ENCODE measurements around the gene HCFC1R1. TPM values are rescaled to one million over a fixed set of nuclear protein-coding genes. Genes with fewer than 3 reads are reported as not detected.

The HCFC1R1 gene
- total RNA-seq, 1 experiment from 2014 or later = 61.3 TPM

DNA sequence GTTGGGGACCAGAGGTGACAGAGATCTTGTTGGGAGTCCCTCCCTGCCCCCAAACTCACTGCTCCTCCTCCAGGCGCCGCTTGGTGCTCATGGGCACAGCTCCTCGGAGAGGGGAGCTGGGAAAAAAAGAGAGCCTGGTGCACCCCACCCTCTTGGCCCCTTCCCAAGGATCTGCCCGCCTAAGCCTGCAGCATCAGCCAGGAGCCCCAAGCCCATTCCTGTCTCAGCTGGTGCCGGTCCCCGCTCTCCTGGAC, 400 bp downstream of the HCFC1R1 start:
- no peak overlapping the region for H4K5ac ChIP-seq (ENCODE audit: insufficient read length, low read depth, low read length)
- no peak overlapping the region for H3K27ac ChIP-seq (ENCODE audit: insufficient read length, low read depth, low read length)
- H2BK12ac ChIP-seq (ENCODE audit: insufficient read length, low read depth, low read length) = no peak overlapping the region
- no peaks in the 10 kb centered on the region for H3K27me3 ChIP-seq (ENCODE audit: insufficient read depth, low read length)
- H3K9me3 ChIP-seq (ENCODE audit: control insufficient read depth, low read depth, low read length) = no peaks in the 10 kb centered on the region
- peak overlapping the region; percentile 21 for H3K9ac ChIP-seq (ENCODE audit: extremely low read depth, insufficient read length, low read length)
- H3T11ph ChIP-seq (ENCODE audit: low read length) = no peak overlapping the region
- peaks cover 15 to 42% (median 32%) of the 10 kb centered on the region in 3 experiments for H3K36me3 Mint-ChIP-seq (ENCODE audit: insufficient read depth in 1 of 3, low read depth in 3 of 3)
- H3K79me1 ChIP-seq (ENCODE audit: insufficient read depth, low read depth, low read length, poor library complexity, severe bottlenecking) = no peaks in the 10 kb centered on the region
- no peak overlapping the region for H4K91ac ChIP-seq (ENCODE audit: insufficient read length, low read depth, low read length)
- no peak overlapping the region for H4K8ac ChIP-seq (replicated peaks; ENCODE audit: insufficient read length, low read depth, low read length)
- no peak overlapping the region for H3K18ac ChIP-seq (ENCODE audit: insufficient read length, low read depth, low read length)
- H3K56ac ChIP-seq (ENCODE audit: insufficient read length, low read depth, low read length) = no peak overlapping the region
- peak overlapping the region; percentile 98 to 100 (median 99); a peak in 5 of 7 replicates for H3K27ac Mint-ChIP-seq
- H2BK20ac ChIP-seq (ENCODE audit: low read depth, low read length, poor library complexity, severe bottlenecking) = no peak overlapping the region
- peaks cover 9% of the 10 kb centered on the region for H3K27me3 Mint-ChIP-seq (ENCODE audit: low read depth)
- H3K4me3 Mint-ChIP-seq = peak overlapping the region; percentile 93 to 96
- H2BK120ac ChIP-seq (ENCODE audit: low read depth, low read length, poor library complexity, severe bottlenecking) = no peak overlapping the region
- no peak overlapping the region for H2BK15ac ChIP-seq (ENCODE audit: low read depth, low read length)
- H3K23me2 ChIP-seq (ENCODE audit: insufficient read length, low read depth, low read length, poor library complexity, severe bottlenecking) = peaks cover 26% of the 10 kb centered on the region
- no peaks in the 10 kb centered on the region; a peak in 2 of 5 replicates for H3K9me3 Mint-ChIP-seq
- H3K4me1 Mint-ChIP-seq = peaks cover 24 to 50% of the 10 kb centered on the region in 2 experiments
- no CpG with 5 or more reads among the region's 6 CpGs for WGBS (ENCODE audit: extremely low coverage, insufficient read length, low lambda C conversion rate)
- no peak overlapping the region for H2AFZ ChIP-seq (ENCODE audit: low read length)
- H3K79me2 ChIP-seq (ENCODE audit: insufficient read depth, low read length) = no peaks in the 10 kb centered on the region; the same call in 1 of the 2 replicates
- H3K4me2 ChIP-seq (ENCODE audit: insufficient read depth, insufficient read length, low read length) = peak overlapping the region; percentile 51
- no peak overlapping the region for H2BK5ac ChIP-seq (ENCODE audit: insufficient read length, low read length)
- no peak overlapping the region for H2AK5ac ChIP-seq (ENCODE audit: insufficient read length, low read length)
- TF ChIP-seq, protein P1, sequence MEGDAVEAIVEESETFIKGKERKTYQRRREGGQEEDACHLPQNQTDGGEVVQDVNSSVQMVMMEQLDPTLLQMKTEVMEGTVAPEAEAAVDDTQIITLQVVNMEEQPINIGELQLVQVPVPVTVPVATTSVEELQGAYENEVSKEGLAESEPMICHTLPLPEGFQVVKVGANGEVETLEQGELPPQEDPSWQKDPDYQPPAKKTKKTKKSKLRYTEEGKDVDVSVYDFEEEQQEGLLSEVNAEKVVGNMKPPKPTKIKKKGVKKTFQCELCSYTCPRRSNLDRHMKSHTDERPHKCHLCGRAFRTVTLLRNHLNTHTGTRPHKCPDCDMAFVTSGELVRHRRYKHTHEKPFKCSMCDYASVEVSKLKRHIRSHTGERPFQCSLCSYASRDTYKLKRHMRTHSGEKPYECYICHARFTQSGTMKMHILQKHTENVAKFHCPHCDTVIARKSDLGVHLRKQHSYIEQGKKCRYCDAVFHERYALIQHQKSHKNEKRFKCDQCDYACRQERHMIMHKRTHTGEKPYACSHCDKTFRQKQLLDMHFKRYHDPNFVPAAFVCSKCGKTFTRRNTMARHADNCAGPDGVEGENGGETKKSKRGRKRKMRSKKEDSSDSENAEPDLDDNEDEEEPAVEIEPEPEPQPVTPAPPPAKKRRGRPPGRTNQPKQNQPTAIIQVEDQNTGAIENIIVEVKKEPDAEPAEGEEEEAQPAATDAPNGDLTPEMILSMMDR (conservative IDR thresholded peaks at IDR 0.05) = no peak
- H4K20me1 ChIP-seq (ENCODE audit: control insufficient read depth, insufficient read depth, insufficient read length) = no peaks in the 10 kb centered on the region
- no peak overlapping the region for H3K14ac ChIP-seq (ENCODE audit: insufficient read depth, low read length)
- peaks cover 2% of the 10 kb centered on the region; the same call in 1 of the 2 replicates for H3K4me1 ChIP-seq (ENCODE audit: insufficient read depth, low read length)
- H3K23ac ChIP-seq (ENCODE audit: insufficient read length, low read depth, low read length) = no peak overlapping the region
- DNase-seq = no peak
- H3K4ac ChIP-seq (ENCODE audit: low read depth, low read length) = no peak overlapping the region

All from H9 (cell line).